ENCODE data around the gene ITIH5.

DNA sequence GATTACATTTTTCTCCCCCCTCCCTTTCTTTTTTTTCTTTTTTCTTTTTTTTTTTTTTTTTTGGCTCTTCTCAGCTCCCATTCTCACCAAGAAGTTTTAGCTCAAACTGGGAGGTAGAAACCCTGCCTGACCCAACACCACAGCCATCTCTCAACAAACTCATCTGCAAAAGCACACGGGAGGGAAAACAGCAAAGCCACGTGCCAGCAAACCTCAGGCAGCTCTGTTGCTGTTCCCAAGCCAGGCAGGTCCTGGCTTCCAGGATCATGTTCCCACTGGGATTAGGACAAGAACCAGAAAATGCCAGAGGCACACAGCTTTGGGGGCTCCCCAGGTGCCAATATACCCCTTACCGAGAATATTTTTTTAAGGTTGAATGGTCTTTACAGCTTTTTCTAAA, 56.7 kb downstream of the ITIH5 start:
- TF ChIP-seq, protein P1, sequence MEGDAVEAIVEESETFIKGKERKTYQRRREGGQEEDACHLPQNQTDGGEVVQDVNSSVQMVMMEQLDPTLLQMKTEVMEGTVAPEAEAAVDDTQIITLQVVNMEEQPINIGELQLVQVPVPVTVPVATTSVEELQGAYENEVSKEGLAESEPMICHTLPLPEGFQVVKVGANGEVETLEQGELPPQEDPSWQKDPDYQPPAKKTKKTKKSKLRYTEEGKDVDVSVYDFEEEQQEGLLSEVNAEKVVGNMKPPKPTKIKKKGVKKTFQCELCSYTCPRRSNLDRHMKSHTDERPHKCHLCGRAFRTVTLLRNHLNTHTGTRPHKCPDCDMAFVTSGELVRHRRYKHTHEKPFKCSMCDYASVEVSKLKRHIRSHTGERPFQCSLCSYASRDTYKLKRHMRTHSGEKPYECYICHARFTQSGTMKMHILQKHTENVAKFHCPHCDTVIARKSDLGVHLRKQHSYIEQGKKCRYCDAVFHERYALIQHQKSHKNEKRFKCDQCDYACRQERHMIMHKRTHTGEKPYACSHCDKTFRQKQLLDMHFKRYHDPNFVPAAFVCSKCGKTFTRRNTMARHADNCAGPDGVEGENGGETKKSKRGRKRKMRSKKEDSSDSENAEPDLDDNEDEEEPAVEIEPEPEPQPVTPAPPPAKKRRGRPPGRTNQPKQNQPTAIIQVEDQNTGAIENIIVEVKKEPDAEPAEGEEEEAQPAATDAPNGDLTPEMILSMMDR (IDR thresholded peaks at IDR 0.05; ENCODE audit: poor library complexity, severe bottlenecking), result no peak
- no peak for TF ChIP-seq RAD21 (conservative IDR thresholded peaks at IDR 0.05)
- no peak for TF ChIP-seq EP300 (conservative IDR thresholded peaks at IDR 0.05; ENCODE audit: poor library complexity, severe bottlenecking)
- no peak for TF ChIP-seq TAF1 (IDR thresholded peaks at IDR 0.05; ENCODE audit: low read depth)
- TF ChIP-seq MXI1 (conservative IDR thresholded peaks at IDR 0.05; ENCODE audit: poor library complexity, severe bottlenecking), result no peak
